GM12878 (cell line): ENCODE measurements around the gene TBC1D10B. TPM values are rescaled to one million over a fixed set of nuclear protein-coding genes. Genes with fewer than 3 reads are reported as not detected.

Experiments used
- BCL3 ChIP-seq: IDR thresholded peaks from 2 replicates; pipeline ENCODE4 v1.6.1; 2011; ENCODE audit warnings: borderline replicate concordance, low read depth, mild to moderate bottlenecking, moderate library complexity, low read length; ENCODE audit not compliant: insufficient read depth, poor library complexity, severe bottlenecking
- CEBPZ ChIP-seq: fragments of 150-350 bp; IDR thresholded peaks from 2 replicates; pipeline ENCODE4 v1.6.1; 2016; ENCODE audit warnings: low read depth, low read length
- CREM ChIP-seq: IDR thresholded peaks from 2 replicates; pipeline ENCODE4 v1.6.1; 2014; ENCODE audit warnings: antibody characterized with exemption, low read depth
- NR2F1 ChIP-seq: fragments of 450-650 bp; conservative IDR thresholded peaks from 2 replicates; pipeline ENCODE4 v1.6.1; 2017; ENCODE audit warnings: mild to moderate bottlenecking
- TBL1XR1 ChIP-seq: IDR thresholded peaks from 2 replicates; pipeline ENCODE4 v1.6.1; 2012; ENCODE audit warnings: low read depth, low read length, improper control_type of control experiment
- ZBTB40 ChIP-seq: fragments of 450-650 bp; IDR thresholded peaks from 2 replicates; pipeline ENCODE4 v1.6.1; 2016; ENCODE audit warnings: mild to moderate bottlenecking, moderate library complexity, borderline replicate concordance
- polyA plus RNA-seq, 11 experiments: library from polyadenylated mRNA; depleted of rRNA in 4 of 11; unstranded in 6 of 11; stranded (reverse) in 5 of 11; fragments of >200 nt; fragmentation: Nextera tagmentation in 4 of 11; fragmentation: Illumina TruSeq in 1 of 11; extraction: Ambion mirVana in 4 of 11; extraction: Trizol in 1 of 11; gene quantifications; 1 replicate in 1 of 11; 2 replicates in 10 of 11; pipeline versions ENCODE4 v1.2.1 to v1.2.3, GENCODE V29; 2011 to 2016; ENCODE audit warnings: inconsistent platforms in 2 of 11, missing spikeins in 2 of 11, low read depth in 1 of 11
- total RNA-seq, 4 experiments: library from RNA; depleted of rRNA in 3 of 4; stranded (reverse); fragments of >200 nt in 3 of 4; fragmentation: Illumina TruSeq in 1 of 4; extraction: Trizol in 1 of 4; gene quantifications; 2 replicates each; pipeline versions ENCODE4 v1.2.1 to v1.2.3, GENCODE V29; 2013 to 2021

Gene TBC1D10B
- total and polyA plus RNA-seq, 10 of the 15 experiments (the other 5 are each of a cell fraction or from before 2014, with no cell fraction given): 2.2 to 51.2 (median 11.6) TPM

GRCh38 chr16:30346286-30346685, 24.0 kb downstream of the TBC1D10B start (continued):
- TF ChIP-seq CEBPZ (no peak), BCL3 (no peak), TBL1XR1 (no peak), ZBTB40 (no peak), NR2F1 (no peak), CREM (no peak)
- TF ChIP-seq, all 136 proteins: peak for 0
